CD14-positive monocyte (primary cell): ENCODE data around the gene CATSPERZ. TPM values are rescaled to one million over a fixed set of nuclear protein-coding genes. Genes with fewer than 3 reads are reported as not detected.

ENCODE experiments used
- DNase-seq, 3 donors: peaks; one replicate each; pipeline ENCODE4 v3.0.0-alpha.2; 2011 to 2022
- H2AFZ ChIP-seq: 2 replicates; pipeline ENCODE4 v1.6.0; 2012; ENCODE audit warnings: mild to moderate bottlenecking, low read depth, low read length, inconsistent platforms; ENCODE audit not compliant: insufficient read depth, poor library complexity, severe bottlenecking
- H3K27ac ChIP-seq, 2 donors: 1 replicate in 1 of 2; 2 replicates in 1 of 2; pipeline ENCODE4 v1.5.1; 2012 to 2013; ENCODE audit warnings: low read length in 2 of 2, control low read depth in 1 of 2, inconsistent platforms in 1 of 2, low read depth in 1 of 2, mild to moderate bottlenecking in 1 of 2
- H3K27me3 ChIP-seq, 2 donors: one replicate each; pipeline versions ENCODE4 v1.6.0 to v1.6.1; 2011 to 2013; ENCODE audit warnings: low read length in 2 of 2; ENCODE audit not compliant: control insufficient read depth in 2 of 2, insufficient read depth in 2 of 2
- H3K36me3 ChIP-seq, 2 donors: replicated peaks in 1 of 2; 1 replicate in 1 of 2; 2 replicates in 1 of 2; pipeline versions ENCODE4 v1.5.1 to v1.6.1; 2012 to 2013; ENCODE audit warnings: low read length in 2 of 2, control low read depth in 1 of 2, inconsistent platforms in 1 of 2, mild to moderate bottlenecking in 1 of 2; ENCODE audit not compliant: insufficient read depth in 2 of 2, control insufficient read depth in 1 of 2
- H3K4me1 ChIP-seq, 2 donors: 1 replicate in 1 of 2; 2 replicates in 1 of 2; pipeline versions ENCODE4 v1.5.1 to v1.6.1; 2012 to 2013; ENCODE audit warnings: low read length in 2 of 2, control low read depth in 1 of 2, inconsistent platforms in 1 of 2, mild to moderate bottlenecking in 1 of 2, moderate library complexity in 1 of 2; ENCODE audit not compliant: insufficient read depth in 2 of 2, control insufficient read depth in 1 of 2
- H3K4me2 ChIP-seq: replicated peaks from 2 replicates; pipeline ENCODE3; 2012; ENCODE audit warnings: low read length, moderate library complexity, mild to moderate bottlenecking; ENCODE audit not compliant: poor library complexity, severe bottlenecking; ENCODE audit errors: extremely low read depth
- H3K4me3 ChIP-seq, 3 experiments: fragments of 200-600 bp in 1 of 3; sonication (generic) in 1 of 3; replicated peaks in 1 of 3; 1 replicate in 2 of 3; 2 replicates in 1 of 3; pipeline ENCODE4 v1.5.1; 2011 to 2013; ENCODE audit warnings: low read length in 3 of 3, mild to moderate bottlenecking in 3 of 3, control low read depth in 2 of 3, low read depth in 2 of 3, inconsistent platforms in 1 of 3, moderate library complexity in 1 of 3
- H3K79me2 ChIP-seq: 2 replicates; pipeline ENCODE4 v1.6.0; 2012; ENCODE audit warnings: mild to moderate bottlenecking, control low read depth, inconsistent platforms, low read length, moderate library complexity; ENCODE audit not compliant: insufficient read depth
- H3K9ac ChIP-seq: 2 replicates; pipeline ENCODE4 v1.6.0; 2017; ENCODE audit warnings: low read length, mild to moderate bottlenecking; ENCODE audit not compliant: insufficient read depth, poor library complexity, severe bottlenecking
- H3K9me3 ChIP-seq, 2 donors: replicated peaks in 1 of 2; 1 replicate in 1 of 2; 2 replicates in 1 of 2; pipeline versions ENCODE4 v1.5.1 to v1.6.1; 2012 to 2013; ENCODE audit warnings: low read length in 2 of 2, control low read depth in 1 of 2; ENCODE audit not compliant: control insufficient read depth in 1 of 2, insufficient read depth in 1 of 2
- H4K20me1 ChIP-seq: 2 replicates; pipeline ENCODE4 v1.6.0; 2012; ENCODE audit warnings: mild to moderate bottlenecking, low read length, control low read depth, moderate library complexity; ENCODE audit not compliant: insufficient read depth
- H3K27ac Mint-ChIP-seq, 7 donors: one replicate each; pipeline ENCODE4 v1.8.0; 2020; ENCODE audit warnings: mild to moderate bottlenecking in 7 of 7, mixed read lengths in 7 of 7, moderate library complexity in 6 of 7, inconsistent platforms in 2 of 7
- H3K27me3 Mint-ChIP-seq, 3 donors: one replicate each; pipeline ENCODE4 v1.8.0; 2021 to 2022; ENCODE audit warnings: low read depth in 3 of 3, mild to moderate bottlenecking in 3 of 3, mixed read lengths in 3 of 3, moderate library complexity in 3 of 3, inconsistent platforms in 1 of 3
- H3K36me3 Mint-ChIP-seq, 2 donors: one replicate each; pipeline ENCODE4 v1.8.0; 2020; ENCODE audit warnings: mixed read lengths in 2 of 2, inconsistent platforms in 1 of 2, mild to moderate bottlenecking in 1 of 2
- H3K4me1 Mint-ChIP-seq: one replicate; pipeline ENCODE4 v1.8.0; 2020; ENCODE audit warnings: mild to moderate bottlenecking, mixed read lengths
- H3K4me3 Mint-ChIP-seq, 2 donors: one replicate each; pipeline ENCODE4 v1.8.0; 2020; ENCODE audit warnings: mild to moderate bottlenecking in 2 of 2, mixed read lengths in 2 of 2, moderate library complexity in 1 of 2
- H3K9me3 Mint-ChIP-seq, 7 donors: one replicate each; pipeline ENCODE4 v1.8.0; 2020 to 2022; ENCODE audit warnings: mixed read lengths in 7 of 7, mild to moderate bottlenecking in 6 of 7, moderate library complexity in 6 of 7, inconsistent platforms in 2 of 7
- WGBS: methylation state at CpG from one replicate; pipeline ENCODE4 v1.1.5; 2013; ENCODE audit warnings: missing lambda C conversion rate; ENCODE audit not compliant: insufficient coverage; 5-methylcytosine and 5-hydroxymethylcytosine counted together
- intact Hi-C, 2 donors: fragments of 100-400 bp; cut with micrococcal nuclease; formaldehyde crosslinking; loops; one replicate each; pipeline versions ENCODE4 v1.15.0 to v1.15.1; 2023
- polyA plus RNA-seq, 3 donors: library from polyadenylated mRNA; depleted of rRNA in 1 of 3; unstranded in 2 of 3; stranded (reverse) in 1 of 3; fragments of 300-500 nt in 2 of 3; fragments of >200 nt in 1 of 3; fragmentation: Illumina TruSeq in 2 of 3; gene quantifications; 1 replicate in 2 of 3; 2 replicates in 1 of 3; pipeline ENCODE4 v1.2.3, GENCODE V29; 2012 to 2021
- TF ChIP-seq, protein P1 (sequence below): fragments of 200-600 bp; IDR thresholded peaks from one replicate; pipeline ENCODE4 v1.8.0; 2022; ENCODE audit warnings: antibody characterized with exemption, mild to moderate bottlenecking

CATSPERZ gene
- polyA plus RNA-seq, 3 donors, result not detected

DNA sequence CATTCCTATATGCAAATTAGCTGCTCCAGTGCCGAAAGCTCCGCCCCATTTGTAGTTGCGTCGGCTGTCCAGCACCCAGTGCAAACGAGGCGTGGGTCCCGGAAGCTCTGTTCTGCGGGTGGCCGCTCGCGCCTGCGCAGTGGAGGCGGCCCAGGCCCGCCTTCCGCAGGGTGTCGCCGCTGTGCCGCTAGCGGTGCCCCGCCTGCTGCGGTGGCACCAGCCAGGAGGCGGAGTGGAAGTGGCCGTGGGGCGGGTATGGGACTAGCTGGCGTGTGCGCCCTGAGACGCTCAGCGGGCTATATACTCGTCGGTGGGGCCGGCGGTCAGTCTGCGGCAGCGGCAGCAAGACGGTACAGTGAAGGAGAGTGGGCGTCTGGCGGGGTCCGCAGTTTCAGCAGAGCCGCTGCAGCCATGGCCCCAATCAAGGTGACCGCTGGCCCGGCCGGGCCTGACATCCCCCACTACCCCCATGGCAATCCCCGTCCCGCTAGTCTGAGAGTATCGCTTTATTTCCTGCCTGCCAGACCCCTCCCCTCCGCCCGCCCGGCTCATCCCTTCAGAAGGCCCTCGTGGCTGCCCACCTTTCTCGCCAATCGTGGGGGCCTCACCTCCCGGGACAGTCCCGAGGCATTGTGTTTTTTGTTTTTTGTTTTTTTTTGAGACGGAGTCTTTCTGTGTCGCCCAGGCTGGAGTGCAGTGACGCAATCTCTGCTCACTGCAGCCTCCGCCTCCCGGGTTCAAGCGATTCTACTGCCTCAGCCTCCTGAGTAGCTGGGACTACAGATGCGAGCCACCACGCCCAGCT, 18.0 kb downstream of the CATSPERZ start, which contains the start of gene PRDX5:
TSS of gene PRDX5 (plus strand) at position 161 of the 805 bp plus-strand sequence. CDS start at position 256, 95 bp downstream.
- Histone ChIP-seq H3K27me3 (no peaks in the 10 kb centered on the region), H3K4me3 (peak within 1 kb of the TSS; percentile 51 to 93 (median 91)), H3K79me2 (peaks cover 9% of the 10 kb centered on the region), H2AFZ (peak within 1 kb of the TSS; percentile 82), H3K36me3 (peaks cover 49 to 60% of the 10 kb centered on the region in 2 donors), H3K4me2 (peak within 1 kb of the TSS; percentile 95), H3K9me3 (no peaks in the 10 kb centered on the region), H3K27ac (peak within 1 kb of the TSS; percentile 96 to 97), H3K9ac (peak within 1 kb of the TSS; percentile 83), H4K20me1 (peaks cover 33% of the 10 kb centered on the region), H3K4me1 (peaks cover 28 to 43% of the 10 kb centered on the region in 2 donors)
- Mint-ChIP-seq H3K4me3 (peak within 1 kb of the TSS; percentile 88 to 94), H3K27ac (peak within 1 kb of the TSS; percentile 98 to 99 (median 99)), H3K27me3 (peaks cover 0 to 1% (median 0%) of the 10 kb centered on the region in 3 donors), H3K9me3 (no peaks in the 10 kb centered on the region), H3K4me1 (peaks cover 29% of the 10 kb centered on the region), H3K36me3 (peaks cover 42 to 58% of the 10 kb centered on the region in 2 donors)
- DNase-seq, result peak; percentile 96 to 98 (median 98)
- TF ChIP-seq, protein P1, sequence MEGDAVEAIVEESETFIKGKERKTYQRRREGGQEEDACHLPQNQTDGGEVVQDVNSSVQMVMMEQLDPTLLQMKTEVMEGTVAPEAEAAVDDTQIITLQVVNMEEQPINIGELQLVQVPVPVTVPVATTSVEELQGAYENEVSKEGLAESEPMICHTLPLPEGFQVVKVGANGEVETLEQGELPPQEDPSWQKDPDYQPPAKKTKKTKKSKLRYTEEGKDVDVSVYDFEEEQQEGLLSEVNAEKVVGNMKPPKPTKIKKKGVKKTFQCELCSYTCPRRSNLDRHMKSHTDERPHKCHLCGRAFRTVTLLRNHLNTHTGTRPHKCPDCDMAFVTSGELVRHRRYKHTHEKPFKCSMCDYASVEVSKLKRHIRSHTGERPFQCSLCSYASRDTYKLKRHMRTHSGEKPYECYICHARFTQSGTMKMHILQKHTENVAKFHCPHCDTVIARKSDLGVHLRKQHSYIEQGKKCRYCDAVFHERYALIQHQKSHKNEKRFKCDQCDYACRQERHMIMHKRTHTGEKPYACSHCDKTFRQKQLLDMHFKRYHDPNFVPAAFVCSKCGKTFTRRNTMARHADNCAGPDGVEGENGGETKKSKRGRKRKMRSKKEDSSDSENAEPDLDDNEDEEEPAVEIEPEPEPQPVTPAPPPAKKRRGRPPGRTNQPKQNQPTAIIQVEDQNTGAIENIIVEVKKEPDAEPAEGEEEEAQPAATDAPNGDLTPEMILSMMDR, result peak; percentile 38
- intact Hi-C loops, result loop anchor here (1.0 to 5.0 kb wide), 3 partner anchors 13 to 39 kb away; partner anchors contain the start of genes RPS6KA4 (in 2 of the 2) and ESRRA (in 1 of the 2)
- WGBS, result under 1% methylated on average over 51 of the region's 61 CpGs
